HG03175 (cell line): Measurements from ENCODE around the gene C5orf22.
"Not testable (repeated sequence)": the region's sequence is repeated elsewhere in the genome, so short reads cannot be mapped to it uniquely, and the experiment has no call there.

ENCODE experiments used
- ATAC-seq: cut with Tn5 transposase; IDR thresholded peaks from one replicate; pipeline ENCODE4 v1.9.1; 2021; ENCODE audit warnings: mild to moderate bottlenecking, moderate library complexity; ENCODE audit not compliant: unreplicated experiment

C5orf22 gene

GRCh38 chr5:31551878-31552277, 19.8 kb downstream of the C5orf22 start:
- ATAC-seq = no peak

GRCh38 chr5:31553863-31554262, 21.8 kb downstream of the C5orf22 start:
- ATAC-seq = no peak

DNA sequence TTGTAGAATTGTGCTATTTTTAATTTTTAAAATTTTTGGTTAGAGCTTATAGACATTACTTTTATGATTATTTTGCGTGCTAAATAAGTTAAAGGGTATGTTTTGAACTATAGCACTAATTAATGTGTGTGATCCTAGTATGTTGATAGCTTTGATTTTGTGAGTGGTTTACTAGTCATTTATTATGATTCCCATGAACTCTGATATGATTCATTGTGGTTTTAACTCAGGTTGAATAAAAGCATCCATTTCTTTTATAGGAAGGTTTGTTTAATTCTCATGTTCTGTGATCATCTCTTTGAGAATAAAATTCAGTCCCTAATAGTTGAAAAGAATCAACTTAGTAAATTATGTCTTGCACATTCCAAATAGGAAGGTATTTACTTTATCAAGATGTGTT, 22.5 kb downstream of the C5orf22 start:
- ATAC-seq = no peak

DNA sequence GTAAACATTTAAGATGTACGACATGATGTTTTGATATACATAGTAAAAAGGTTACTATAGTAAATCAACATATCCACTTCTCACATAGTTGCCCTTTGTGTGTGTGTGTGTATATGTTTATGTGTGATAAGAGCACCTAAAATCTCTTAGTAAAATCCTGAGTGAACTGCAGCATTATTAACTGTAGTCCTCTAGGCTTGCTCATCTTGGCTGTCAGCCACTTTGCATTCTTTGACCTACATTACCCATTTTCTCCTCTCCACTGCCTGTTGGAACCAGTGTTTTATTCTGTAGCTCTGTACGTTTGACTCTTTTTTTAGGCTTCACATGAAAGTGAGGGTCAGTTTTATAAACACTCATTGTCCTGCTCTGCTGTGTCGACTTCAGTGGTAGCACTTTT, 24.4 kb downstream of the C5orf22 start:
- no peak for ATAC-seq

GRCh38 chr5:31559942-31560341, 27.8 kb downstream of the C5orf22 start:
- no peak for ATAC-seq

- no peak for ATAC-seq
Measured at GRCh38 chr5:31561946-31562345, 29.8 kb downstream of the C5orf22 start.

- ATAC-seq = no peak
Measured at GRCh38 chr5:31563216-31563615, 31.1 kb downstream of the C5orf22 start.

DNA sequence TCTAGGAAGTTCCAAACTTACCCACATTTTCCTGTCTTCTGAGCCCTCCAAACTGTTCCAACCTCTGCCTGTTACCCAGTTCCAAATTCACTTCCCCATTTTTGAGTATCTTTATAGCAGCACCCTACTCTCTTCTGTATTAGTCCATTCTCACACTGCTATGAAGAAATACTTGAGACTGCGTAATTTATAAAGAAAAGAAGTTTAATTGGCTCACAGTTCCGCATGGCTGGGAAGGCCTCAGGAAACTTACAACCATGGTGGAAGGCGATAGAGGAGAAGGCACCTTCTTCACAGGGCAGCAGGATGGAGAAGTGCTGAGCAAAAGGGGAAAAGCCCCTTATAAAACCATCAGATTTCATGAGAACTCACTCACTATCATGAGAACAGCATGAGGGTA, 34.3 kb downstream of the C5orf22 start:
- not testable (repeated sequence) for ATAC-seq

DNA sequence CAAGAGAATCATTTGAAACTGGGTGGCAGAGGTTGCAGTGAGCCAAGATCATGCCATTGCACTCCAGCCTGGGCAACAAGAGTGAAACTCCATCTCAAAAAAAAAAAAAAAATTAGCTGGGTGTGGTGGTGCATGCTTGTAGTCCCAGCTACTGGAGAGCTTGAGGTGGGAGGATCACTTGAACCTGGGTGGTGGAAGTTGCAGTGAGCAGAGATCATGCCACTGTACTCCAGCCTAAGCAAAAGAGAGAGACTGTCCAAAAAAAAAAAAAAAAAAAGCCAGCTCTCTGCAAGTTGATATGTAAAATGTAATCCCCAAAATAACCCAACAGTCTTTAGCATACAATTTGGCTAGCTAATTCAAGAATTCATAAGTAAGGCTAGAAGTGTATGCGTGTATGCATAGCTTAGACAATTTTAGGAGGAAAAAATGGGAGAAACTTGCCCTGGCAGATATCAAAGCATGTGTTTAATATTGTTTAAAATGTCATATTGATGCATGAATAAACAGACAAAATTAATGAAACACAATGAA, 36.3 kb downstream of the C5orf22 start:
- no peak for ATAC-seq

DNA sequence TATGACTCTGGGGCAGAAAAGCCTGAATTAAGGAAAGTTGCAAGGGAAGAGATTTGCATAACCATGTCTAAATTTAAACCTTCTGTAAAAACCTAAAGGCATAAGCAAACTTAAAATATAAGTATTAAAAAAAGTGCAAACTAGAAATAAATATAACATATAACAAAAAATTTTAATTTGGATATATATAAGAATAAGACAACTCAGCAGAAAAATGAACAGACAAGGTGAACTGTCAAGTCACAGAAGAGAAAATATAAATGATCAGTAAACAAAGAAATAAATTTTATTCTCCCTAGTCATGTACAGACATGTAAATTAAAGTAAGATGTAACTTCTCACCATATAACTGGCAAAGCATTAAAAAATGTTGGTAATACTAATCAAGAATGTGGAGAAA, 37.0 kb downstream of the C5orf22 start:
- ATAC-seq = no peak

- ATAC-seq = peak; percentile 76
Measured at GRCh38 chr5:31573494-31574142, 41.5 kb downstream of the C5orf22 start.

GRCh38 chr5:31574772-31575171, 42.7 kb downstream of the C5orf22 start:
- no peak for ATAC-seq

DNA sequence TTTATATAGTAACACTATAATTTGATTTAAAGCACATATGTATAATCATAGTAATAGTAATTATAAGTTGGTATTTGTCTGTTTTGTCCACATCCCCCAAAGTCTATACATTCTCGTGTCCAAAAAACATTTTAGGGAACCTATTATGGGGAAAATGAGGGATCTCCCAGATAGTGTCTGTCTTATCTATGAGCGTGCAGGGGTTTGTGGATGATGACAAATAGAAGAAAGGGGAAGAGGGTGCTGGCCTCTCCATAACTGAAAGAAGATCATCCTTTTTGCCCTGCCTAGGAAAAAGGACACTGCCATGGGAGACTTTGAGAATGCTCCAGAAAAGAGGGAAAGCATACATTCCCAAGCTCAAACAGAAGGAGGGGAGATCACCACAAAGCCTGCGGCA, 45.3 kb downstream of the C5orf22 start:
- no peak for ATAC-seq

GRCh38 chr5:31579558-31579957, 47.5 kb downstream of the C5orf22 start:
- ATAC-seq = no peak

GRCh38 chr5:31581498-31582099, 49.5 kb downstream of the C5orf22 start:
- ATAC-seq = no peak

DNA sequence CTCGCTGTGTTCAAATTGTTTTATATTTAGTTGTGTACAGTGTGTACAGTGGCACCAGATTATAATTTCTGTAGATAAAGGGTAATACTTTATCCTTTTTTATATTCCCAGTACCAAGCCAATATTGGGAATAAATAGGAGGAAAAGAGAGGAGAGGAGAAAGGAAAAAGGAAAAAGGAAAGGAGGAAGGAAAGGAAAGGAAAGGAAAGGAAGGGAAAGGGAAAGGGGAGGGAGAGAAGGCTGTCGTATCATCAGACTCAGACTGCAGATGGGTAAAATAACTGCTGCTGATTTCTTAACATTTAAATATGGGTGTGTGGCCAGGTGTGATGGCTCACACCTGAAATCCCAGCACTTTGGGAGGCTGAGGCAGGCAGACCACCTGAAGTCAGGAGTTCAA, 51.0 kb downstream of the C5orf22 start:
- ATAC-seq = no peak

- no peak for ATAC-seq
Measured at GRCh38 chr5:31585166-31585894, 53.2 kb downstream of the C5orf22 start.

DNA sequence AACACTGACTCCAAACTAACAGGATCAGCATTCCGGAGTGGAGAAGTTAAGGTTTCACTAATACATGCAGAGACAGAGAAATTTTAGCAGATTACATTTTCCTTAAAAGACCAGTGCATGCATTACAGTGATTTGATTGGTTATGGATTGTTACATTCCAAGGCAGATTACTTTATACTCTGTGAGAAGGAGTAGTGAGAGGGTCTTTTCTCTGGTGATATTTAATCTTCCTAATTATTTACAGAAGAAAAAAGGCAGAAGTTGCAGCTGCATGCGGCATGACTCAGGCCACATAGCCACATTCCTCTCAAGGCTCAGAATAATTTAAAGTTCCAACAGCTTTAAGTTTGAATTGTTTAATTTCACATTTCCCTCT, 53.8 kb downstream of the C5orf22 start:
- ATAC-seq = no peak

DNA sequence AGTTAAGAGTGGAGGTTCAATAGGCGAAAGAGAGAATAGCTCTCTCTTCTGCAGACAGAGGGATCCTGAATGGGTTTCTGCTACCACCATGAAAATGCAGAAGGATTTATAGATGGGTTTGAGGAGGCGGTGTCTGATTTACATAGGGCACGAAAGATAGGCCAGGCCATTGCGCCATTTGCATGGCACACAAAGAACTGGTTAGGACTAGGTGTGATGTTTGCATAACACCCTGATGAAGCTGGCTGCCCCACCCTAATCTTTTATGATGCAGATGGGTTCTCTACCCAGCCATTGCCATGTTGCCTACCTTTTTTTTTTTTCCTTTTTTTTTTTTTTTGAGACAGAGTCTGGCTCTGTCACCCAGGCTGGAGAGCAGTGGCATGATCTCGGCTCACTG, 55.4 kb downstream of the C5orf22 start:
- no peak for ATAC-seq

DNA sequence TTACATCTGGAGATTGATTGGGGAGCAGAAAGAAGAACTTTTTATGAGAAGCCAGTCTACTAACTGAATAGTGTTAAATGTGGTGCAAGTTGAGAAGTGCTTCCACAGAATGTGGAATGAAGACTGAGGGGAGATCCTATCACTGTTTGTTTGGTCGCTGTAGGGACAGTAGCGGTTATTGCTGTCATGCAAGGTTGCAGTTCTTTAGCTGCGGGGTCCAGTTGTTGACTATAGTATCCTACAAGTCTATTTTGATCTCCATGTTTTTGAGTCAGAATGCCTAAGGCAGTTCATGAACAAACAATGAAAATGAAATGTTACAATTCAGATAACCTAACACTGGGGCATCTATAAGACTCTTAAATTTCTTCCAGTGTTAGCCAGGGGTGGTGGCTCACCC, 61.6 kb downstream of the C5orf22 start:
- no peak for ATAC-seq

GRCh38 chr5:31596354-31596753, 64.3 kb downstream of the C5orf22 start:
- no peak for ATAC-seq
